GM18520 (cell line): ENCODE measurements around the gene VWA1.
"Not testable (repeated sequence)": the region's sequence is repeated elsewhere in the genome, so short reads cannot be mapped to it uniquely, and the experiment has no call there.

ENCODE experiments used
- ATAC-seq: cut with Tn5 transposase; IDR thresholded peaks from one replicate; pipeline ENCODE4 v1.9.1; 2021; ENCODE audit not compliant: unreplicated experiment

The VWA1 gene

GRCh38 chr1:1434824-1435105 is 725 bp upstream of the VWA1 start:
- no peak for ATAC-seq

DNA sequence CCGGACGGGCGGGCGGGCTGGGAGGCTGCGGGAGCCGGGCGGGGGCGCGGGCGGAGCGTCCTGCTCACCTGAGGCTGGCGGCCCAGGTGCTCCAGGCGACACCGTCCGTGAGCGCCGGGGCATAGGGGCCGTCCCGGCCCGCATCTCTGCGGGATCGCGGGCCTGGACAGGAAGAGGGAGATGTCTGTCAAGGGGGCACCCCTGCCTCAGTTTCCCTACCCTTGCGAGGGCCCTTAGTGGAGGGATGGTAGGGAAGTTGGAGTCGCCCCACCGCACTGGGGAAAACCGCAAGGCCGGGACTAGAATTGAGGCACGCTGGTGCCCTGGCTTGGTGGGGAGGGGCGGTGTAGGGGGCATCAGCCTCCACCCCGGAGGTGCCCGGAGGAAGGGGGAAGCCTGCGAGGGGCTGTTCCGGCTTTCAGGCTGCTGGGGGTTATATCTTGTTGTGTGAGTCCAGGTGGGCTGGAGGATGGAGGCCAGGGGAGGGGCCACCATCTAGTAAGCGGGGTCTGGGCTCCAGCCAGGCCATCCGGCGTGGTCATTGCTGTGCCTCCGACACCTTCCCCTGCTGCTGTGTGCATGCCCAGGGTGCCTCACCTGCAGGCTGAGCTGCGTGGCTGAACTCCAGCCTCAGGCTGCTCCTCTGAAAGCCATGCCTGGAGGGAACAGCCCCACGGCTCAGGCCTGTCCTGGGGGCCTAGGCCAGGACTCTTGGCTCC is 580 bp downstream of the VWA1 start:
- ATAC-seq, result no peak

GRCh38 chr1:1436630-1437032 is 1.1 kb downstream of the VWA1 start:
- ATAC-seq, result no peak

- no peak for ATAC-seq
These were observed 1.8 kb downstream of the VWA1 start for GRCh38 chr1:1437033-1437903.

GRCh38 chr1:1437904-1438376 is 2.5 kb downstream of the VWA1 start:
- no peak for ATAC-seq

- ATAC-seq, result no peak
These were observed 3.3 kb downstream of the VWA1 start for GRCh38 chr1:1438531-1439381.

- ATAC-seq, result no peak
These were observed 4.2 kb downstream of the VWA1 start for GRCh38 chr1:1439546-1440261.

- no peak for ATAC-seq
These were observed 4.9 kb downstream of the VWA1 start for GRCh38 chr1:1440262-1441001.

DNA sequence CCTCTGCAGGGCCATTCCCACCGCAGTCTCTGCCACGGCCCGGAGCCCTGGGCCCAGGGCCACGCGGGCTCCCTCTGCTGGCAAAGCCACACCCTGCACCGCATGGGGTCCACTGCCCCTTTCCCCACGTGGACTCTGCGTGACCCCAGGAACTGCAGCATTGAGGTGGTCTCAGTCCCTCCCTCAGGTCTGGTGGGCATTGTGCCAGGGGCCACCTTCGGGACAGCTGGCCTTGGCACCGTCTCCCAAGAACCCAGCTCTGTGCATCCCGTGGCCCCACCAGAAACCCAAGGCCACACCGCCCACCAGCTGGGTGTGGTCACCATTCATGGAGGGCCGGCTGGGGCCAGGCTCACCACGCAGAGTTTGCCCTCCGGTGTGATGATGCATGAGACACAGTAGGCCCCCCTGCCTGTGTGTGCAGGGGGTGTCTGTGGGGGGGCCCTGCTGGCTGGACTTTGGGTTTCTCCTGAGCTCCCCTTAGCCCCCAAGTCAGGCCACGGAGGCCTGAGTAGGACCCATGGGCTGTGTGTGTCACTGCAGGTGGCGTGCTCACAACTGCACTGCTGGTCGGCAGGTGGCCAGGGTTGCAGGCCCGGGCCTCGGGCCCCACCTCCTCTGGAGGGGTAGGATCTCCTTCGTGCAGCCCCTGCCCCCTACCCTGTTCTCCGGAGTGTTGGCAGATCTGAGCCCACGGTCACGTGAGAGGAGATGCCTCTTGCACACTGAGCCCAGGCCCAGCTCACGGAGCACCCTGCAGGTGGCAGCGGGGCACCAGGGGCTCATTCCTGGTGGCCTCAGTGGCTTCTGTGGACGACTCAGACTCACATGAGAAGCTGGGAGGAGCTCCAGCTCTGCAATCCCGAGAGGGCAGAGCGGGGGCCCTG is 5.8 kb downstream of the VWA1 start:
- no peak for ATAC-seq

DNA sequence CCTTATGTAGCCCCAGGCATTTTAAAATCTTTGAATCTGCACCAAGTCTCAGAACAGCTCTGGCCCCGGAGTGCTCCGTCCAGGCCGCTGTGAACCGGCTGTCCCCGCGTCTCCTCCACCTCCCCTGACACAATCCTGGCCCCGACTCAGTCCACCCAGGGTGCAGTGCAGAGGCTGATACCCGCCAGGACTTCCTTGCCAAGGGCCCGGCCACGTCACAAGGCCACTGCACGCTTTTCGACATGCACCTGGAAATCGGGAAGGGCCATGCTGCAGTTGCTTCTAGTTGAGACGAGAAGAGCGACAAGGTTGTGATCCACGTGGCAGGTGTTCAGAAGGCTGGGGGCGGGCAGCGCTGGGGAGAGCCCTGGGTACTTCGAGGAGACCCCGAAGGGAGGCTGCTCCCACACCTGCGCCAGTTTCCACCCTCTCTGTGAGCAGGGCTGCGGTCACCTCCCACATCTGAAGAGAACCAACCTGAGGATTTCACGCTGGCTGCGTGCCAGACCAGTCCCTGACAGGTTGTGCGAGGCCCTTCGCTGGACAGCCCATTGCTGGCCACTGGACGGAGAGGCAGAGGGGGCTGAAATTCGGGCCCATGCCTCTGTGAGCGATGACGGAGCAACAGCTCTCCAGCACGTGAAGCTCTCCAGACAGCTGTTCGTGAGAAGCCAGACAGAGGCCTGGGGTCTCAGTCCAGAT is 6.7 kb downstream of the VWA1 start:
- ATAC-seq, result no peak

DNA sequence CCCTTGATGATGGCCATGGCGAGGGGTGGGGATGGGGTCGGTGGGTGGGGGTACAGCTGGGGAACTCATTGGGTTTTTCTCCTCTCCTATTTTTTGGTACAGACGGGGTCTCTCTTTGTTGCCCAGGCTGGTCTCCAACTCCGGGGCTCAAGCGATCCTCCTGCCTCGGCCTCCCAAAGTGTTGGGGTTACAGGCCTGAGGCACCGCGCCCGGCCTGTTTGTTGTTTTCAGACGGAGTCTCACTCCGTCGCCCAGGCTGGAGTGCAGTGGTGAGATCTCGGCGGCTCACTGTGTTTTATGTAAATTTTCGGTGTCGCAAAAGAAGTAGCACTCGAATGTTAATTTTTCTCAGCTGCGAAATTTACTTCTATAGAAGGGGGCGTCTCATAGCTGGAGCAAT is 11.1 kb downstream of the VWA1 start:
- not testable (repeated sequence) for ATAC-seq

GRCh38 chr1:1449099-1449739 is 13.7 kb downstream of the VWA1 start, which contains the start of gene ATAD3C:
Gene ATAD3C, plus strand, starts transcription at chr1:1449689. Its CDS starts 995 bp downstream, at chr1:1450684.
- ATAC-seq, result no peak

DNA sequence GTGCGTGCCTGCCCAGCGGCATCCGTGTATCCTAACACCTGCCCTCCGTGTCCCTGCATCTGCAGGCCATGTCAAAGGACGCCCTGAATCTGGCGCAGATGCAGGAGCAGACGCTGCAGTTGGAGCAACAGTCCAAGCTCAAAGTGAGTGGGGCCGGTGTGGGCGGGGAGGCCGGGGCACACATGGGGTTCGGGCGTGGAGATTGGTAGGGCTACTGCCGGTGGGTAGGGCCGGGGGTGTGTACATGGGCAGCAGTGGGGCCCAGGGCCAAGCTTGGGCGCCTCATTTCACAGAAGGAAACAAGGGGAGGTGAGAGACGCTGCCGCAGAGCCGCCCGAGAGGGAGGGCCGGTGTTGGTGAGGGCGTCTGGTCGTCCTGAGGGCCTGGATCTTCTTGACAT is 15.1 kb downstream of the VWA1 start:
- not testable (repeated sequence) for ATAC-seq

- ATAC-seq, result no peak
These were observed 16.3 kb downstream of the VWA1 start for GRCh38 chr1:1451696-1452364.

GRCh38 chr1:1452365-1452739 is 16.9 kb downstream of the VWA1 start:
- ATAC-seq, result not testable (repeated sequence)

DNA sequence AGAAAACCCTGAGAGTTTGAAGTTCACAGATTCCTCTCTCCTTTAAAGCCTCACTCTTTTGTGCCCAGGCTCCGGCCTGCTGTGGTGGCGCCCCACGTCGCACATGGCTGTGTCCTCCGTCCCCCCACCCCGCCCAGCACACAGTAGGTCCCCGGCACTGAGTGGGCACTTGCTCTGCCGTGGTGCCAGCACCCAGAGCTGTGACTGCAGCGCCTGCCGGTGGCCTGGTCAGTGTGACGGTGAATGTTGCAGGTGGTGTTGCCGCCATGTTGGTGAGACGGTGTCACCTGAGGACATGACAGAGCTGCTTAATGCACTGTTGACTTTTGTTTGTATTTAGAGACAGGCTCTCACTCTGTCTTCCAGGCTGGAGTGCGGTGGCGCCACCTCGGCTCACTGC is 17.4 kb downstream of the VWA1 start:
- no peak for ATAC-seq

DNA sequence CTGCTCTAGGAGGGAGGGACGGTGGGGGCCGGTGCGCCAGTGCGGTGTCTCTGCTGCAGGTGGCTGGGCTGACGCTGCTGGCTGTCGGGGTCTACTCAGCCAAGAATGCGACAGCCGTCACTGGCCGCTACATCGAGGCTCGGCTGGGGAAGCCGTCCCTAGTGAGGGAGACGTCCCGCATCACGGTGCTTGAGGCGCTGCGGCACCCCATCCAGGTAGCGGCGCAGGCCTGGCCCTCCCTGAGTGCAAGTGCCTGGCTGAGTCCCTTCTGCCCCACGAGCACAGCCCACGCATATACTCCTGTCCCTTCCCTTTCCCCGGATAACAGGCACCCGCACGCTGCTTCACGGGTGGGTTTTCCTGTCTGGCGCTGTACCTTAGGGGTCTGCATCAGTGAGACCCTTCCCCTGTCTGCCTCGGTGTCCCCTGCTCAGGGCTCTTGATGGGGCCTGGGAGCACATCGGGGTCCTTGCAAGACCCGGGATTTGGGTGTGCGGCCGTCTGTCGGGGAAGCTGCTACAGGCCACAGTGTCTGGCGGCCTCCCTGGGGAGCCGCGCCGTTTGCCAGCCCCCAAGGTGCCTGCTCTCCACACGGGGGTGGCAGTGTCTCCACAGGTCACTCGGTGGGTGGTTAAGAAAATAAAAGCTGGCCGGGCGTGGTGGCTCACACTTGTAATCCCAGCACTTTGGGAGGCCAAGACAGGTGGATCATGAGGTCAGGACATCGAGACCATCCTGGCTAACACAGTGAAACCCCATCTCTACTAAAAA is 19.0 kb downstream of the VWA1 start:
- ATAC-seq, result not testable (repeated sequence)
